Activated naive CD4-positive, alpha-beta T cell treated with anti-CD3 and anti-CD28 coated beads, Interleukin-2, amount 50 U/mL, for 24 hours (primary cell): ENCODE data around the gene VAPA.

Experiments used
- H3K27ac Mint-ChIP-seq: one replicate; pipeline ENCODE4 v1.8.0; 2021; ENCODE audit warnings: mild to moderate bottlenecking, mixed read lengths
- H3K27me3 Mint-ChIP-seq: one replicate; pipeline ENCODE4 v1.8.0; 2021; ENCODE audit warnings: mixed read lengths
- H3K36me3 Mint-ChIP-seq: one replicate; pipeline ENCODE4 v1.8.0; 2021; ENCODE audit warnings: mixed read lengths
- H3K4me1 Mint-ChIP-seq: one replicate; pipeline ENCODE4 v1.8.0; 2021; ENCODE audit warnings: mixed read lengths
- H3K4me3 Mint-ChIP-seq: one replicate; pipeline ENCODE4 v1.8.0; 2021; ENCODE audit warnings: mild to moderate bottlenecking, mixed read lengths
- H3K9me3 Mint-ChIP-seq: one replicate; pipeline ENCODE4 v1.8.0; 2021; ENCODE audit warnings: mixed read lengths

Gene VAPA

DNA sequence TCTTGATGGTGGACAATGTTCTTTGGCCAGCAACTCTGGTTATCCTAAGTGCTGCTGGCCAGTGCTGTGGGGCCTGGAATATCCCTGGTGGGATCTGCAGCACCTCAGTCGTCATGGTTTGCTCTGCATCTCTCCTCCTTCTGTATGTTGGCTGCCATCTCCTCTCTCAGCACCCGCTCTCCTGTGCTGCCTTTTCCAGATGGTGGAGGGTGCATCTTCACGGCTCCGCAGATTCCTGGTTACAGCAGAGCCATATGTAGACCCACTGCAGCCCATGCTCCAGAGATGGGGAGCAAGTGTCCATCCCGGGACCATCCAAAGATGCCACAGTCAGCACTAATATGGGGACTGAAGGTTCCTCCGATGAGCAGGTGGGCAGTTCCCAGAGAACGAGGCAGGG is 90.0 kb downstream of the VAPA start:
- peak overlapping the region; percentile 44 for H3K27ac Mint-ChIP-seq
- H3K27me3 Mint-ChIP-seq: peaks cover 1% of the 10 kb centered on the region
- H3K9me3 Mint-ChIP-seq: peaks cover 18% of the 10 kb centered on the region
- H3K4me1 Mint-ChIP-seq: no peaks in the 10 kb centered on the region
- H3K36me3 Mint-ChIP-seq: no peaks in the 10 kb centered on the region
- H3K4me3 Mint-ChIP-seq: no peak overlapping the region

DNA sequence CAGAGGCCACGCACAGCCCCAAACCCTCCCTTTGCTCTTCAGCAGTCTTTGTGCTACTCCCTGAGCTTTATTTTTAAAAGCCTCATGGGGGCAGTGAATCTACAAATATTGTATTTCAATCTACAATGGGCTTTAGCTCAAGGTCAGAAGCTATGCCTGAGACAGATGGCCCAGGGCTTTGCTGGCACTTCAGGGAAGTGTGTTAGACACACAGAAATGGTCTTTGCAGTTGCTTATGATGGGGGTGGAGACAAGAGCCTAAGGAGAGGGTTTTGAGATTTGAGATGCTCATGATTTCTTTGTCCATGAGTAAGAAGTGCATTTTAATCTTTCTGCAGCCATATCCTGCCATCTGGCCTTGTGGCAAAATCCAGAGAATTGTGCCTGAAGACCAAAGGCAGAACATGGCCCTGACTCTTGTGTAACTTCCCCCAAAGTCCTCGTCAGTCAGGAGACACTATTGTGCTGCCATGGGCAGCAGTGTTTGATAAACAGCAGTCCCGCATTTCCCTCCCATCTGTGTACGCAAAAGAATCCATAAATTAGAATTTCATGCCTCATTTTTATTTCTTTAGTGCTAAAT is 92.6 kb downstream of the VAPA start:
- H3K4me1 Mint-ChIP-seq: no peaks in the 10 kb centered on the region
- peaks cover 1% of the 10 kb centered on the region for H3K27me3 Mint-ChIP-seq
- no peak overlapping the region for H3K27ac Mint-ChIP-seq
- H3K4me3 Mint-ChIP-seq: no peak overlapping the region
- no peaks in the 10 kb centered on the region for H3K9me3 Mint-ChIP-seq
- H3K36me3 Mint-ChIP-seq: no peaks in the 10 kb centered on the region

DNA sequence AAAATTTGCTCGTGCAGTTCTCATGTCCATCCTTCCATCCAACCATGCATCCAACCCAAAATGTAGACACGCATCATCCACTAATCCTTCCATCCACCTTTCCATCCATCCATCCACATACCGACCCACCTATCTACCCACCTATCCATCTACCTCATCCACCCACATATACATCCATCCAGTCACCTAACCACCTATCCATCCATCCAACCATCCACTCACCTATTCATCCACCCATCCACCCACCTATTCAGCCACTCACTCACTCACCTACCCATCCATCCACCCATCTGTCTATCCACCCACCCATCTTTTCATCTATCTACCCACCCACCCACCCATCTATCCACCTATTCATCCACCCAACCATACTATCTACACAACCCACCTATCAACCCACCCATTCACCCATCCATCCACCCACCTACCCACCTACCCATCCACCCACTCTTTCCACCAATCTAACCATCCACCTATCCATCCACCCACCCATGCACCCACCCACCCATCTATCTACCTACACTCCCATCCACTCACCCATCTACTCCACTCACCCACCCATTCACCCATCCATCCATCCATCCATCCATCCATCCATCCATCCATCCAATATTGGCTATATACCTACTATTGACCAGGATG is 94.3 kb downstream of the VAPA start:
- no peaks in the 10 kb centered on the region for H3K36me3 Mint-ChIP-seq
- peaks cover 1% of the 10 kb centered on the region for H3K27me3 Mint-ChIP-seq
- no peaks in the 10 kb centered on the region for H3K4me1 Mint-ChIP-seq
- H3K4me3 Mint-ChIP-seq: no peak overlapping the region
- H3K9me3 Mint-ChIP-seq: no peaks in the 10 kb centered on the region
- no peak overlapping the region for H3K27ac Mint-ChIP-seq
